ENCODE measurements around the gene BLACAT1. TPM values are rescaled to one million over a fixed set of nuclear protein-coding genes. Genes with fewer than 3 reads are reported as not detected.

Gene BLACAT1
- total RNA-seq, 1 experiment from 2014 or later, result 13.5 TPM

- H3K79me2 ChIP-seq (ENCODE audit: low read depth), result no peaks in the 10 kb centered on the region
- POLR2A ChIA-PET (ENCODE audit: unreplicated experiment), result no interaction called here
- DNase-seq, result no peak
- H2AFZ ChIP-seq, result no peak overlapping the region
- 0 out of 2 replicates have a peak, but pooled peaks cover 2% of the 10 kb centered on the region for H3K27me3 ChIP-seq (ENCODE audit: insufficient read depth, low read depth)
- H3K36me3 ChIP-seq (ENCODE audit: low read depth), result no peaks in the 10 kb centered on the region
- H3K4me2 ChIP-seq, result no peak overlapping the region
- CTCF ChIA-PET, result interaction anchor here (0.9 kb wide), 1 partner anchor 9 kb away, joined by 3 read pairs; no protein-coding TSS in a partner anchor
- no peaks in the 10 kb centered on the region for H4K20me1 ChIP-seq (ENCODE audit: insufficient read depth)
- no peak overlapping the region for H3K4me3 ChIP-seq
- intact Hi-C loops (cut with micrococcal nuclease; ENCODE audit: unreplicated experiment), result no loop called here
- peaks cover 16% of the 10 kb centered on the region for H3K4me1 ChIP-seq (replicated peaks; ENCODE audit: insufficient read depth)
- no peak overlapping the region for H3K27ac ChIP-seq
- H3K9me3 ChIP-seq (ENCODE audit: insufficient read depth, low read depth), result no peaks in the 10 kb centered on the region
- no peaks in the 10 kb centered on the region for H3K9me2 ChIP-seq (ENCODE audit: insufficient read depth)
- no peak for TF ChIP-seq EZH2 (IDR thresholded peaks at IDR 0.05; ENCODE audit: low read depth)
- no peak for TF ChIP-seq CTCF (conservative IDR thresholded peaks at IDR 0.05)
- H3F3A ChIP-seq (ENCODE audit: insufficient read depth, low read depth), result peaks cover 6% of the 10 kb centered on the region
- BruUV-seq (replicated peaks), result no TSS peak
These were observed 20.0 kb upstream of the BLACAT1 start for GRCh38 chr1:205475855-205476254.

GRCh38 chr1:205474571-205474970 is 18.7 kb upstream of the BLACAT1 start:
- BruUV-seq (replicated peaks), result no TSS peak
- H3K9me3 ChIP-seq (ENCODE audit: insufficient read depth, low read depth), result no peaks in the 10 kb centered on the region
- 0 out of 2 replicates have a peak, but pooled peaks cover 4% of the 10 kb centered on the region for H3K27me3 ChIP-seq (ENCODE audit: insufficient read depth, low read depth)
- H3F3A ChIP-seq (ENCODE audit: insufficient read depth, low read depth), result peaks cover 6% of the 10 kb centered on the region
- H3K79me2 ChIP-seq (ENCODE audit: low read depth), result no peaks in the 10 kb centered on the region
- ChIA-PET POLR2A (ENCODE audit: unreplicated experiment) (interaction anchor here (0.6 kb wide), 1 partner anchor 14 kb away, joined by 4 read pairs; no protein-coding TSS in a partner anchor), CTCF (no interaction called here)
- no peak for DNase-seq
- H4K20me1 ChIP-seq (ENCODE audit: insufficient read depth), result no peaks in the 10 kb centered on the region
- H3K4me2 ChIP-seq, result no peak overlapping the region
- H3K36me3 ChIP-seq (ENCODE audit: low read depth), result no peaks in the 10 kb centered on the region
- no peak for TF ChIP-seq CTCF (conservative IDR thresholded peaks at IDR 0.05)
- TF ChIP-seq EZH2 (IDR thresholded peaks at IDR 0.05; ENCODE audit: low read depth), result no peak
- H3K4me1 ChIP-seq (replicated peaks; ENCODE audit: insufficient read depth), result peaks cover 16% of the 10 kb centered on the region
- H3K9me2 ChIP-seq (ENCODE audit: insufficient read depth), result no peaks in the 10 kb centered on the region
- H3K27ac ChIP-seq, result no peak overlapping the region
- intact Hi-C loops (cut with micrococcal nuclease; ENCODE audit: unreplicated experiment), result no loop called here
- H2AFZ ChIP-seq, result no peak overlapping the region
- H3K4me3 ChIP-seq, result no peak overlapping the region

GRCh38 chr1:205473966-205474365 is 18.1 kb upstream of the BLACAT1 start:
- DNase-seq, result no peak
- no peaks in the 10 kb centered on the region for H3K9me2 ChIP-seq (ENCODE audit: insufficient read depth)
- peaks cover 6% of the 10 kb centered on the region for H3F3A ChIP-seq (ENCODE audit: insufficient read depth, low read depth)
- ChIA-PET CTCF (no interaction called here), POLR2A (ENCODE audit: unreplicated experiment) (no interaction called here)
- H3K27me3 ChIP-seq (ENCODE audit: insufficient read depth, low read depth), result 0 out of 2 replicates have a peak, but pooled peaks cover 5% of the 10 kb centered on the region
- H3K4me1 ChIP-seq (replicated peaks; ENCODE audit: insufficient read depth), result peaks cover 16% of the 10 kb centered on the region
- no peak overlapping the region for H3K4me3 ChIP-seq
- H3K4me2 ChIP-seq, result no peak overlapping the region
- no TSS peak for BruUV-seq (replicated peaks)
- H2AFZ ChIP-seq, result no peak overlapping the region
- TF ChIP-seq EZH2 (IDR thresholded peaks at IDR 0.05; ENCODE audit: low read depth) (no peak), CTCF (conservative IDR thresholded peaks at IDR 0.05) (no peak)
- H3K9me3 ChIP-seq (ENCODE audit: insufficient read depth, low read depth), result no peaks in the 10 kb centered on the region
- no peaks in the 10 kb centered on the region for H3K79me2 ChIP-seq (ENCODE audit: low read depth)
- H3K27ac ChIP-seq, result no peak overlapping the region
- H3K36me3 ChIP-seq (ENCODE audit: low read depth), result no peaks in the 10 kb centered on the region
- H4K20me1 ChIP-seq (ENCODE audit: insufficient read depth), result no peaks in the 10 kb centered on the region
- intact Hi-C loops (cut with micrococcal nuclease; ENCODE audit: unreplicated experiment), result no loop called here
